ENCODE measurements around the gene CCK. TPM values are rescaled to one million over a fixed set of nuclear protein-coding genes. Genes with fewer than 3 reads are reported as not detected.

The CCK gene
- total RNA-seq, 1 donor from 2014 or later, result 1.1 TPM

DNA sequence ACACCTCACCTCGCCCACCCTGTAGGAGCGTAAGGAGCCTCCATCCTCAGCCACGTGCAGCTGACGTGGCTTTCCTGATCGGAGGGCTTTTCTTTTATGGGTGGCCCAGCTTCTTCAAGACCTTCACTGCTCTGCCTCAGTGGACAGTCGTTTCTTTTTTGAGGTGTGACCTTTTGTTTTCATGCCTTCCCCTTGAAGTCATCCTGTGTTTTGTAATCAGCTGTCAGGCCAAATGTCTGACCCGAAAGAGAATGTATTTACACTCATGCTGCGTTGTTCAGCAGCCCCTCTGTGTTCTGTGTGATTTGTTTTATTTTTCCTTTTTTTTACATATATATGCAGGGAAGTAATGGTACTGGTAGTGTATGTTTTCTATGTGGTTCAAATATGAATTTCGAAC is 41.8 kb downstream of the CCK start:
- no peaks in the 10 kb centered on the region for H3K36me3 ChIP-seq
- no peak overlapping the region for H3K27ac ChIP-seq
- no peaks in the 10 kb centered on the region for H3K79me2 ChIP-seq (ENCODE audit: low read depth)
- H4K20me1 ChIP-seq (ENCODE audit: low read depth), result no peaks in the 10 kb centered on the region
- H3K27me3 Mint-ChIP-seq (ENCODE audit: insufficient read depth, low read depth), result peaks cover 5% of the 10 kb centered on the region
- TF ChIP-seq EZH2phosphoT487 (IDR thresholded peaks at IDR 0.05) (no peak), EZH2 (IDR thresholded peaks at IDR 0.05) (no peak), CTCF (IDR thresholded peaks at IDR 0.05) (no peak)
- no peak for DNase-seq (ENCODE audit: low spot score)
- H3K27me3 ChIP-seq, result no peaks in the 10 kb centered on the region
- H3K4me1 Mint-ChIP-seq, result no peaks in the 10 kb centered on the region
- H3K4me1 ChIP-seq, result peaks cover 6% of the 10 kb centered on the region
- no peak overlapping the region for H2AFZ ChIP-seq (replicated peaks)
- peaks cover 19% of the 10 kb centered on the region for H3K36me3 Mint-ChIP-seq
- H3K27ac Mint-ChIP-seq, result no peak overlapping the region
- H3F3A ChIP-seq (ENCODE audit: low read depth), result no peaks in the 10 kb centered on the region
- H3K4me2 ChIP-seq, result no peak overlapping the region
- no peak overlapping the region for H3K9ac ChIP-seq
- no peak overlapping the region for H3K4me3 Mint-ChIP-seq
- no peak overlapping the region for H3K4me3 ChIP-seq
- no peaks in the 10 kb centered on the region for H3K9me3 ChIP-seq (ENCODE audit: low read depth)
- H3K9me3 Mint-ChIP-seq, result no peaks in the 10 kb centered on the region

DNA sequence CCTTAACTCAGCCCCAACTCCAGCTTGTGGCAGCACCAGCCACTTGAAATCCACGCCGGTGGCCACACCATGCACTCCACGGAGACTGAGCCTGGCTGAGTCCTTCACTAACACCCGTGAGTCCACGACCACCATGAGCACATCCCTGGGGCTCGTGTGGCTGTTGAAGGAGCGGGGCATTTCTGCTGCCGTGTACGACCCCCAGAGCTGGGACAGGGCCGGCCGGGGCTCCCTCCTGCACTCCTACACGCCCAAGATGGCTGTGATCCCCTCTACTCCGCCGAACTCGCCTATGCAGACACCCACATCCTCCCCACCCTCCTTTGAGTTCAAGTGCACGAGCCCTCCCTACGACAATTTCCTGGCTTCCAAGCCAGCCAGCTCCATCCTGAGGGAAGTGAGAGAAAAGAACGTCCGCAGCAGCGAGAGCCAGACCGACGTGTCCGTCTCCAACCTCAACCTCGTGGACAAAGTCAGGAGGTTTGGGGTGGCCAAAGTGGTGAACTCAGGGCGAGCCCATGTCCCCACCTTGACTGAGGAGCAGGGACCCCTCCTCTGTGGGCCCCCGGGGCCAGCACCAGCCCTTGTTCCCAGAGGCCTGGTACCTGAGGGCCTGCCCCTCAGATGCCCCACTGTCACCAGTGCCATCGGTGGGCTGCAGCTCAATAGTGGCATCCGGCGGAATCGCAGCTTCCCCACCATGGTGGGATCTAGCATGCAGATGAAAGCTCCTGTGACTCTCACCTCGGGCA is 42.9 kb downstream of the CCK start:
- peaks cover 5% of the 10 kb centered on the region for H3K27me3 Mint-ChIP-seq (ENCODE audit: insufficient read depth, low read depth)

GRCh38 chr3:42220436-42221121 is 45.4 kb downstream of the CCK start:
- no peak for DNase-seq (ENCODE audit: low spot score)
- H3K4me3 ChIP-seq, result no peak overlapping the region
- H3K4me3 Mint-ChIP-seq, result no peak overlapping the region
- H4K20me1 ChIP-seq (ENCODE audit: low read depth), result no peaks in the 10 kb centered on the region
- H3K36me3 ChIP-seq, result no peaks in the 10 kb centered on the region
- H2AFZ ChIP-seq (replicated peaks), result no peak overlapping the region
- H3K27ac ChIP-seq, result no peak overlapping the region
- H3F3A ChIP-seq (ENCODE audit: low read depth), result no peaks in the 10 kb centered on the region
- H3K27ac Mint-ChIP-seq, result no peak overlapping the region
- peaks cover 20% of the 10 kb centered on the region for H3K36me3 Mint-ChIP-seq
- H3K79me2 ChIP-seq (ENCODE audit: low read depth), result no peaks in the 10 kb centered on the region
- no peaks in the 10 kb centered on the region for H3K9me3 Mint-ChIP-seq
- H3K9me3 ChIP-seq (ENCODE audit: low read depth), result no peaks in the 10 kb centered on the region
- no peaks in the 10 kb centered on the region for H3K27me3 Mint-ChIP-seq (ENCODE audit: insufficient read depth, low read depth)
- H3K4me1 ChIP-seq, result peaks cover 13% of the 10 kb centered on the region
- no peaks in the 10 kb centered on the region for H3K4me1 Mint-ChIP-seq
- no peak overlapping the region for H3K4me2 ChIP-seq
- H3K9ac ChIP-seq, result no peak overlapping the region
- no peaks in the 10 kb centered on the region for H3K27me3 ChIP-seq
- TF ChIP-seq EZH2 (IDR thresholded peaks at IDR 0.05) (no peak), CTCF (IDR thresholded peaks at IDR 0.05) (no peak), EZH2phosphoT487 (IDR thresholded peaks at IDR 0.05) (no peak)

More for the DNA sequence above, 42.9 kb downstream of the CCK start:
- Mint-ChIP-seq H3K4me1 (no peaks in the 10 kb centered on the region), H3K27ac (no peak overlapping the region), H3K9me3 (no peaks in the 10 kb centered on the region), H3K36me3 (peaks cover 19% of the 10 kb centered on the region), H3K4me3 (no peak overlapping the region)
- Histone ChIP-seq H3K36me3 (no peaks in the 10 kb centered on the region), H2AFZ (replicated peaks) (no peak overlapping the region), H3K79me2 (ENCODE audit: low read depth) (no peaks in the 10 kb centered on the region), H3K27ac (no peak overlapping the region), H3K9ac (no peak overlapping the region), H3K4me3 (no peak overlapping the region), H4K20me1 (ENCODE audit: low read depth) (no peaks in the 10 kb centered on the region), H3K9me3 (ENCODE audit: low read depth) (no peaks in the 10 kb centered on the region), H3F3A (ENCODE audit: low read depth) (no peaks in the 10 kb centered on the region), H3K4me1 (peaks cover 6% of the 10 kb centered on the region), H3K27me3 (no peaks in the 10 kb centered on the region), H3K4me2 (no peak overlapping the region)
- no peak for TF ChIP-seq CTCF (IDR thresholded peaks at IDR 0.05)
- no peak for TF ChIP-seq EZH2phosphoT487 (IDR thresholded peaks at IDR 0.05)
- no peak for TF ChIP-seq EZH2 (IDR thresholded peaks at IDR 0.05)
- no peak for DNase-seq (ENCODE audit: low spot score)

All from neural progenitor cell (in vitro differentiated cells).